NB4 (cell line): ENCODE data around the gene SLC12A5.

ENCODE experiments used
- MYC ChIP-seq: IDR thresholded peaks from 2 replicates; pipeline ENCODE4 v1.6.1; 2011; ENCODE audit warnings: low read depth, low read length
- POLR2A ChIP-seq: IDR thresholded peaks from 2 replicates; pipeline ENCODE4 v1.6.1; 2011; ENCODE audit warnings: mild to moderate bottlenecking; ENCODE audit not compliant: insufficient read length; ENCODE audit errors: extremely low read depth
- TF ChIP-seq, protein P1 (sequence below): IDR thresholded peaks from one replicate; pipeline ENCODE4 v1.5.1; 2012; ENCODE audit warnings: low read depth, low read length

DNA sequence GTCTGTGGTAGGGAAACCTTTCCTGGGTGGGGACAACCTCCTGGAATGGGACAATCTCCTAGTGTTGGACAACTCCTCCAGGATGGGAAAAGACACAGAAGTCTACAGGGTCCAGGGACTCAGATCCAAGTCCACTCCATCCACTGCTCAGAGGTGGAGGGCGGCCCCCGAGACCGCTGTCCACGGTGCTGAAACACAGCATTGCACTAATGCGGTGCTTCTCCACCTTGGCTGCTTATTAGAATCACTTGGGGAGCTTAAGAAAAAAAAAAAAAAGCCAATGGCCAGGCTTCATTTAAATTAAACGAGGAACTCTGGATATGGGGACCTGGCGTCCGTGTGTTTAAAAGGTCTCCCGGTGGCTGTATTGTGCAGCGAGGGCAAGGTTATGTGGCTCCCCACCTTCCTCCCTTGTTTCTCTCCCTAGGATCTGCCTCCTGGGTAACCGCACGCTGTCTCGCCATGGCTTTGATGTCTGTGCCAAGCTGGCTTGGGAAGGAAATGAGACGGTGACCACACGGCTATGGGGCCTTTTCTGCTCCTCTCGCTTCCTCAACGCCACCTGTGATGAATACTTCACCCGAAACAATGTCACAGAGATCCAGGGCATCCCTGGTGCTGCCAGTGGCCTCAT lies 12.0 kb downstream of the SLC12A5 start:
- TF ChIP-seq, protein P1, sequence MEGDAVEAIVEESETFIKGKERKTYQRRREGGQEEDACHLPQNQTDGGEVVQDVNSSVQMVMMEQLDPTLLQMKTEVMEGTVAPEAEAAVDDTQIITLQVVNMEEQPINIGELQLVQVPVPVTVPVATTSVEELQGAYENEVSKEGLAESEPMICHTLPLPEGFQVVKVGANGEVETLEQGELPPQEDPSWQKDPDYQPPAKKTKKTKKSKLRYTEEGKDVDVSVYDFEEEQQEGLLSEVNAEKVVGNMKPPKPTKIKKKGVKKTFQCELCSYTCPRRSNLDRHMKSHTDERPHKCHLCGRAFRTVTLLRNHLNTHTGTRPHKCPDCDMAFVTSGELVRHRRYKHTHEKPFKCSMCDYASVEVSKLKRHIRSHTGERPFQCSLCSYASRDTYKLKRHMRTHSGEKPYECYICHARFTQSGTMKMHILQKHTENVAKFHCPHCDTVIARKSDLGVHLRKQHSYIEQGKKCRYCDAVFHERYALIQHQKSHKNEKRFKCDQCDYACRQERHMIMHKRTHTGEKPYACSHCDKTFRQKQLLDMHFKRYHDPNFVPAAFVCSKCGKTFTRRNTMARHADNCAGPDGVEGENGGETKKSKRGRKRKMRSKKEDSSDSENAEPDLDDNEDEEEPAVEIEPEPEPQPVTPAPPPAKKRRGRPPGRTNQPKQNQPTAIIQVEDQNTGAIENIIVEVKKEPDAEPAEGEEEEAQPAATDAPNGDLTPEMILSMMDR, result no peak
- TF ChIP-seq POLR2A (no peak), MYC (no peak)
